HepG2 (cell line): ENCODE data around the gene KCNH1. TPM values are rescaled to one million over a fixed set of nuclear protein-coding genes. Genes with fewer than 3 reads are reported as not detected.

ENCODE experiments used
- ATAC-seq: fragments of 200-7000 bp; cut with Tn5 transposase; 3 replicates; pipeline ENCODE4 v1.9.1; 2020; ENCODE audit warnings: mild to moderate bottlenecking, moderate library complexity
- BruUV-seq: library from RNA; stranded (reverse); fragments of 400-500 nt; replicated peaks from 2 replicates; lab custom pipeline; 2021; lab: Mats Ljungman, UMichigan
- CTCF ChIA-PET: fragments of 300-600 bp; formaldehyde crosslinking; extraction: SDS; loops from one replicate; lab custom pipeline; 2021; ENCODE audit warnings: low total read pairs, inconsistent platforms, low intra/inter-chr PET ratio; lab: Yijun Ruan, JAX
- POLR2A ChIA-PET: fragments of 350-600 bp; sonication (Branson Sonifier 250); formaldehyde crosslinking; loops from one replicate; lab custom pipeline; 2020; ENCODE audit warnings: antibody characterized with exemption, inconsistent platforms; lab: Yijun Ruan, JAX
- DNase-seq: peaks from one replicate; pipeline ENCODE4 v3.0.0-alpha.2; 2015; ENCODE audit warnings: low spot score
- FAIRE-seq: peaks from 3 replicates; lab custom pipeline; 2011; peaks lifted over from hg19 to GRCh38; lab: Jason Lieb, UNC
- H2AFZ ChIP-seq: one replicate; pipeline ENCODE4 v1.6.1; 2011; ENCODE audit warnings: low read length, inconsistent platforms
- H3K27ac ChIP-seq: fragments of 300-600 bp; 3 replicates; pipeline ENCODE4 v1.8.0; 2011; ENCODE audit warnings: mixed run types, mild to moderate bottlenecking, mixed read lengths, low read length, inconsistent platforms; ENCODE audit not compliant: insufficient read depth; ENCODE audit errors: extremely low read length
- H3K27me3 ChIP-seq, 2 experiments: fragments of 200-600 bp in 1 of 2; 2 replicates in 1 of 2; 3 replicates in 1 of 2; pipeline versions ENCODE4 v1.6.0 to v1.8.0; 2011; ENCODE audit warnings: low read length in 2 of 2, mild to moderate bottlenecking in 2 of 2, moderate library complexity in 2 of 2, inconsistent platforms in 1 of 2; ENCODE audit not compliant: insufficient read depth in 2 of 2, control insufficient read depth in 1 of 2
- H3K36me3 ChIP-seq, 2 experiments: fragments of 200-600 bp in 1 of 2; replicated peaks in 1 of 2; 2 replicates in 1 of 2; 3 replicates in 1 of 2; pipeline versions ENCODE4 v1.5.1 to v1.8.0; 2011; ENCODE audit warnings: low read length in 2 of 2, inconsistent platforms in 1 of 2; ENCODE audit not compliant: insufficient read depth in 2 of 2, control insufficient read depth in 1 of 2
- H3K4me1 ChIP-seq: 2 replicates; pipeline ENCODE4 v1.5.1; 2012; ENCODE audit warnings: low read length, inconsistent platforms; ENCODE audit not compliant: insufficient read depth
- H3K4me2 ChIP-seq: 2 replicates; pipeline ENCODE4 v1.6.0; 2011; ENCODE audit warnings: low read depth, low read length, inconsistent platforms
- H3K4me3 ChIP-seq, 3 experiments: fragments of 200-600 bp in 1 of 3; sonication (generic), shearing (Covaris generic) in 1 of 3; replicated peaks in 1 of 3; 2 replicates each; pipeline ENCODE4 v1.5.1; 2011 to 2016; ENCODE audit warnings: low read length in 3 of 3, inconsistent platforms in 2 of 3, low read depth in 2 of 3, mild to moderate bottlenecking in 2 of 3, control low read depth in 1 of 3, mixed read lengths in 1 of 3; ENCODE audit not compliant: insufficient read depth in 1 of 3
- H3K79me2 ChIP-seq: one replicate; pipeline ENCODE4 v1.6.1; 2011; ENCODE audit warnings: low read length, inconsistent platforms; ENCODE audit not compliant: insufficient read depth
- H3K9ac ChIP-seq: 2 replicates; pipeline ENCODE4 v1.6.0; 2011; ENCODE audit warnings: mild to moderate bottlenecking, low read depth, low read length, inconsistent platforms; ENCODE audit not compliant: insufficient read depth
- H3K9me3 ChIP-seq: 2 replicates; pipeline ENCODE4 v1.5.1; 2012; ENCODE audit warnings: mild to moderate bottlenecking, low read length
- H4K20me1 ChIP-seq: 2 replicates; pipeline ENCODE4 v1.6.0; 2011; ENCODE audit warnings: inconsistent platforms, mild to moderate bottlenecking, low read length, moderate library complexity; ENCODE audit not compliant: insufficient read depth
- ATF7 ChIP-seq, 2 experiments: fragments of 450-650 bp in 1 of 2; sonication (generic) in 1 of 2; formaldehyde crosslinking in 1 of 2; IDR thresholded peaks; 2 replicates each; pipeline versions ENCODE4 v1.4.0 to v1.6.1; 2016 to 2020; ENCODE audit warnings: antibody characterized with exemption in 1 of 2, mild to moderate bottlenecking in 1 of 2, missing genetic modification reagents in 1 of 2
- CREB1 ChIP-seq, 2 experiments: fragments of 450-650 bp in 1 of 2; IDR thresholded peaks; 2 replicates each; pipeline ENCODE4 v1.6.1; 2016 to 2017; ENCODE audit warnings: control low read depth in 1 of 2, mild to moderate bottlenecking in 1 of 2, missing compliant biosample characterization in 1 of 2, missing genetic modification characterization in 1 of 2
- HNRNPK ChIP-seq: fragments of 200-400 bp; formaldehyde crosslinking; IDR thresholded peaks from 2 replicates; pipeline ENCODE4 v1.6.1; 2018; ENCODE audit warnings: low read length, low read depth, moderate library complexity, mild to moderate bottlenecking; ENCODE audit not compliant: poor library complexity, severe bottlenecking
- IRF9 ChIP-seq: sonication (generic); formaldehyde crosslinking; IDR thresholded peaks from 2 replicates; pipeline ENCODE4 v1.8.0; 2022; ENCODE audit warnings: missing genetic modification reagents, mild to moderate bottlenecking, borderline replicate concordance
- KLF13 ChIP-seq: sonication (generic); formaldehyde crosslinking; IDR thresholded peaks from 2 replicates; pipeline ENCODE4 v1.4.0; 2020; ENCODE audit warnings: mild to moderate bottlenecking, missing genetic modification reagents
- RARA ChIP-seq: IDR thresholded peaks from 2 replicates; pipeline ENCODE4 v1.6.1; 2016; ENCODE audit warnings: missing genetic modification reagents, missing compliant biosample characterization
- SOX13 ChIP-seq, 3 experiments: fragments of 450-650 bp in 1 of 3; sonication (generic) in 1 of 3; formaldehyde crosslinking in 1 of 3; IDR thresholded peaks in 2 of 3; conservative IDR thresholded peaks in 1 of 3; 2 replicates each; pipeline versions ENCODE4 v1.5.0 to v1.6.1; 2016 to 2020; ENCODE audit warnings: antibody characterized with exemption in 1 of 3, mild to moderate bottlenecking in 1 of 3, missing compliant biosample characterization in 1 of 3, missing genetic modification reagents in 1 of 3, moderate library complexity in 1 of 3
- ZNF225 ChIP-seq: sonication (generic); formaldehyde crosslinking; IDR thresholded peaks from 2 replicates; pipeline ENCODE4 v1.4.0; 2020; ENCODE audit warnings: mild to moderate bottlenecking, missing genetic modification reagents
- ZSCAN5A ChIP-seq: sonication (generic); formaldehyde crosslinking; IDR thresholded peaks from 2 replicates; pipeline ENCODE4 v1.8.0; 2022; ENCODE audit warnings: mild to moderate bottlenecking, missing genetic modification reagents, borderline replicate concordance
- WGBS: methylation state at CpG from one replicate; pipeline ENCODE4 v1.1.6; 2017; ENCODE audit warnings: low lambda C conversion rate; 5-methylcytosine and 5-hydroxymethylcytosine counted together
- in situ Hi-C: cut with HindIII; loops from 2 replicates; pipeline ENCODE4 v1.10.0; 2017; ENCODE audit warnings: low pct_unique_long_range_greater_than_20kb; ENCODE audit not compliant: extremely low pct_ligation_motif_present
- intact Hi-C: fragments of 100-400 bp; cut with micrococcal nuclease; formaldehyde crosslinking; loops from one replicate; pipeline ENCODE4 v1.10.0; 2022; ENCODE audit not compliant: unreplicated experiment
- polyA plus RNA-seq, 8 experiments: library from polyadenylated mRNA; depleted of rRNA in 3 of 8; stranded (reverse) in 7 of 8; unstranded in 1 of 8; fragments of >200 nt; fragmentation: Illumina TruSeq in 4 of 8; extraction: Trizol in 4 of 8; gene quantifications; 2 replicates each; pipeline versions ENCODE4 v1.2.1 to v1.2.3, GENCODE V29; 2011 to 2016; ENCODE audit warnings: low read depth in 4 of 8, missing spikeins in 1 of 8, mixed read lengths in 1 of 8; ENCODE audit not compliant: insufficient read depth in 1 of 8
- total RNA-seq, 5 experiments: library from RNA; depleted of rRNA; stranded (reverse); fragments of >200 nt; fragmentation: Illumina TruSeq; extraction: Trizol; gene quantifications; 2 replicates each; pipeline ENCODE4 v1.2.3, GENCODE V29; 2016; ENCODE audit warnings: low read depth in 1 of 5
- TF ChIP-seq, protein P1 (sequence below): sonication (generic); formaldehyde crosslinking; IDR thresholded peaks from 2 replicates; pipeline ENCODE4 v1.4.0; 2020; ENCODE audit warnings: missing genetic modification reagents, mild to moderate bottlenecking, borderline replicate concordance
- TF ChIP-seq, protein P2 (sequence below): sonication (generic); formaldehyde crosslinking; IDR thresholded peaks from 2 replicates; pipeline ENCODE4 v1.4.0; 2020; ENCODE audit warnings: mild to moderate bottlenecking, missing genetic modification reagents

The KCNH1 gene
- total and polyA plus RNA-seq, 2 of the 13 experiments (the other 11 are each of a cell fraction or from before 2014, with no cell fraction given) = not detected

DNA sequence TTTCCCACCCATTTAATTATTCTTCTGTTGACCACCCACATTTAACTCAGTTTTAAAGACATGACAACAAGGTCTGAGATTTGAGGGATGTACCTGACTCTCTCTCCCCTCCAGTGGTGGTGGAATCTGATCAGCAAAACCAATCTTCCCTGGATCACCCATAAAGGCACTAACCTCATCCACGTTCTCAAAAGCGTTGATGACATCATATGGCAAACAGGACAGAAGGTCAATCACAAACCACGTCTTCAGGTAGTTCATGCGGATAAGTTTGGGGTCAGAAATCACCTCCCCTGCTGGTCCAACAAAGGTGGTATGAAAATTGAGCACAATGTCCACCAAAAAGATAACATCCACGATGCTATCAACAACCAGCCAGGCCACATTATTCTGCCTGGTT, 115.3 kb downstream of the KCNH1 start (continued):
- peak; percentile 88 for TF ChIP-seq ATF7 (IDR thresholded peaks at IDR 0.05)
- TF ChIP-seq ATF7 (CRISPR knock-in tag; IDR thresholded peaks at IDR 0.05) = no peak
- peak; percentile 60 for TF ChIP-seq CREB1 (IDR thresholded peaks at IDR 0.05)
- TF ChIP-seq CREB1 (CRISPR knock-in tag; IDR thresholded peaks at IDR 0.05) = no peak
- TF ChIP-seq HNRNPK = no peak
- TF ChIP-seq, protein P1, sequence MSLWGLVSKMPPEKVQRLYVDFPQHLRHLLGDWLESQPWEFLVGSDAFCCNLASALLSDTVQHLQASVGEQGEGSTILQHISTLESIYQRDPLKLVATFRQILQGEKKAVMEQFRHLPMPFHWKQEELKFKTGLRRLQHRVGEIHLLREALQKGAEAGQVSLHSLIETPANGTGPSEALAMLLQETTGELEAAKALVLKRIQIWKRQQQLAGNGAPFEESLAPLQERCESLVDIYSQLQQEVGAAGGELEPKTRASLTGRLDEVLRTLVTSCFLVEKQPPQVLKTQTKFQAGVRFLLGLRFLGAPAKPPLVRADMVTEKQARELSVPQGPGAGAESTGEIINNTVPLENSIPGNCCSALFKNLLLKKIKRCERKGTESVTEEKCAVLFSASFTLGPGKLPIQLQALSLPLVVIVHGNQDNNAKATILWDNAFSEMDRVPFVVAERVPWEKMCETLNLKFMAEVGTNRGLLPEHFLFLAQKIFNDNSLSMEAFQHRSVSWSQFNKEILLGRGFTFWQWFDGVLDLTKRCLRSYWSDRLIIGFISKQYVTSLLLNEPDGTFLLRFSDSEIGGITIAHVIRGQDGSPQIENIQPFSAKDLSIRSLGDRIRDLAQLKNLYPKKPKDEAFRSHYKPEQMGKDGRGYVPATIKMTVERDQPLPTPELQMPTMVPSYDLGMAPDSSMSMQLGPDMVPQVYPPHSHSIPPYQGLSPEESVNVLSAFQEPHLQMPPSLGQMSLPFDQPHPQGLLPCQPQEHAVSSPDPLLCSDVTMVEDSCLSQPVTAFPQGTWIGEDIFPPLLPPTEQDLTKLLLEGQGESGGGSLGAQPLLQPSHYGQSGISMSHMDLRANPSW (CRISPR knock-in tag) = no peak
- no peak for TF ChIP-seq ZSCAN5A
- TF ChIP-seq KLF13 = no peak

DNA sequence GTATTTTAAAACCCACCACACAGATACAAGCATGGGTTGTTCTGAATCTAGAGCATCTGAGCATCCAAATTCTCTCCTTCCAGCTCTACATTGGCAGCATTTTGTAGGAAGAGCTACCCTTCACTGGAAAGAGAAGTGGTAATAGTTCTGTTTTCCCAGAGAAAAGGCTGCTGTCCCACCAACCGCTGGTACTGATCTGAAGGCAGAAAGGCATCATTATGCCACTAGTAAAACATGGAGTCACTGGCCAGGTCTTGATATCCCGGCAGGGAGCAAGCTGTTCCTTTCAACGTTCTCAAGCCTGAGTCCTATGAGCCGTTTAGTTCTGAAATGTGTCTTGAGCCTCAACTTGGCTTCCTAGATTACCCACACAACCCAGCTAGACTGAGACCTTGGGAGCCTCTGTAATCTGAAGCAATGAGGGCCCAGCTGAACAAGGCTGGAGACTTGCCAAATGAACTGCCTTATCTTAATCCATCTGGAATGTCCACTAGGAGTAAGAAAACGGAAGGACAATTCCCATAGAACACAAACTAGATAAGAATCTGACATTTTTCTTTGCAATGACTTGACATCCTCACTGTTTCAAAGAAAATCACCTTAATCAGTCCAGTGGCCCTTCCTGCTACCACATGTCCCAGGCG, 116.8 kb downstream of the KCNH1 start:
- no peak for TF ChIP-seq RARA (CRISPR knock-in tag)
- no peak for TF ChIP-seq ZNF225
- TF ChIP-seq, protein P2, sequence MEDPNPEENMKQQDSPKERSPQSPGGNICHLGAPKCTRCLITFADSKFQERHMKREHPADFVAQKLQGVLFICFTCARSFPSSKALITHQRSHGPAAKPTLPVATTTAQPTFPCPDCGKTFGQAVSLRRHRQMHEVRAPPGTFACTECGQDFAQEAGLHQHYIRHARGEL = no peak
- TF ChIP-seq SOX13 (IDR thresholded peaks at IDR 0.05) = no peak
- 0 out of 4 replicates have a peak, but pooled peaks of 1 of the 2 experiments have one; percentile 11 for TF ChIP-seq SOX13 (CRISPR knock-in tag; conservative IDR thresholded peaks at IDR 0.05 in 1 of 2, IDR thresholded peaks at IDR 0.05 in 1 of 2)
- TF ChIP-seq IRF9 (CRISPR knock-in tag) = no peak
- H3K9ac ChIP-seq = no peak overlapping the region
- BruUV-seq = no TSS peak
- no peaks in the 10 kb centered on the region for H3K36me3 ChIP-seq
- no peaks in the 10 kb centered on the region for H4K20me1 ChIP-seq
- no peaks in the 10 kb centered on the region for H3K4me1 ChIP-seq
- DNase-seq (peak; percentile 8), ATAC-seq (no peak), FAIRE-seq (no peak)
- ChIA-PET POLR2A (no interaction called here), CTCF (no interaction called here)
- H3K4me2 ChIP-seq = no peak overlapping the region
- H3K27ac ChIP-seq = no peak overlapping the region
- 10% methylated on average over 4 of the region's 6 CpGs for WGBS
- H3K27me3 ChIP-seq = no peaks in the 10 kb centered on the region
- intact Hi-C loops (no loop called here), in situ Hi-C loops (no loop called here)
- H3K4me3 ChIP-seq = no peak overlapping the region
- H3K79me2 ChIP-seq = no peaks in the 10 kb centered on the region
- no peaks in the 10 kb centered on the region for H3K9me3 ChIP-seq
- no peak overlapping the region for H2AFZ ChIP-seq
